GM12891 (cell line): ENCODE data around the gene KRTAP4-3.

ENCODE experiments used
- POLR2A ChIP-seq: IDR thresholded peaks from 2 replicates; pipeline ENCODE4 v1.6.1; 2011; ENCODE audit warnings: low read depth, low read length, control low read depth
- POU2F2 ChIP-seq: IDR thresholded peaks from 2 replicates; pipeline ENCODE4 v1.6.1; 2011; ENCODE audit warnings: low read depth, mild to moderate bottlenecking, control low read depth, low read length, moderate library complexity

DNA sequence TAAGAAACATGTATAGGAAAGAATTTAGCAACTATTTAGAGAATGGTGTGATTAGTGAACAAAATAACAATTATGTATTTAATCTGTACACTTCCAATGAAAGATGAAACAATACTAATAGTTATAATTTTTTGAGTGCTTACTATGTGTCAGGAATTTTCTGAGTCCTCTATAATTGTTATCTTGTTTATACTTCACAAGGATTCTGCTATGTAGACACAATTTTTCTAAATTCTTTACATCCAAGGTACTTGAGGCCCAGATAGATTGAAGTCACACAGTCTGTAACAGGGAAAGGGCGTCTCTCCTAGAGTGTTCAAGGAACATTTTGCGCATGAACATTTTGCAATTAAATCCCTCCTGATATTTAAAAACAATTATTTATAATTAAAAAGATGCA lies 43.0 kb downstream of the KRTAP4-3 start:
- no peak for TF ChIP-seq POU2F2
- TF ChIP-seq POLR2A, result no peak
